ENCODE measurements around the gene MRPL36.

The MRPL36 gene

DNA sequence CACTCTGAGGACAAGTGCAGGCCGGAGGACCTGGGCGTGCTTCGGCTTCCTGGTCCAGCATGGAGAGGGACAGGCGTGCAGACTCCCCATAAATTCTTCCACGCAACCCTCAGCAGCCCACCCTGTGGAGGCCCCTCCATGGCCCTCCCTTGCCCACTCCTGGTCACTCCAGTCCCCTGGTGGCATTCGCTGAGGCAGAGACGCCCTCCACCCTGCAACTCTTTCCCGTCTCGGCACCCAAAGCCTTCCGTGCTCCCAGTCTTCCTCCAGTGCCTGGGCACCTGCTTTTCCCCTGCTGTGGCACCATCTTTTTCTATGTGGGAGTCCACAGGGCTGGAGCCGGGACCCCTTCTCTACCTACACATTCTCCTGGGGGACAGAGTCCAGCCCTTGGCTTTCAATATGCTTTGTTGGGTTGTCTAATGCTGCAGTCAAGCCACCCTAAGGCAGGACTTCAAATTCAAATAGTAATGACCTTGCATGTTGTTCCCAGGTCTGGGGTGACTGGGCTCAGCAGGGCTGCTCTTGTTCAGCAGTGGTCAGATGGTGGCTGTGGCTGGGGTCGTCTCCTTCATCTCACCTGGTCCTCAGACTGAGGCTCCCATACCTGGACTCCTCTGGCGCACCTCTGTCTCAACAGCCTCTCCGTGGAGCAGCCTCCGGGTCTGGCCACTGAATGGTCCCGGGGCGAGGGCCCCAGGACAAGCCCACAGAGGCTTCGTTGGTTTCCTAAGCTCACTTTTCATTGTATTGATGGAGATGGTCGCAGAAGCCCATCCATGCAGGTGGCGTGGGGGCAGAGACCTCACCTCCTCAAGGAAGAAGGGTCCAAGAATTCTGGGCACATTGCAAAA is 15.2 kb downstream of the MRPL36 start:
- no peak for FAIRE-seq
- no peak for TF ChIP-seq SPI1 (IDR thresholded peaks at IDR 0.05; ENCODE audit: low read depth, low read length)
- no peak for TF ChIP-seq POU2F2 (IDR thresholded peaks at IDR 0.05; ENCODE audit: low read depth, low read length)
- no peak for TF ChIP-seq POLR2AphosphoS5 (IDR thresholded peaks at IDR 0.05; ENCODE audit: low read depth, low read length)
- TF ChIP-seq TAF1 (IDR thresholded peaks at IDR 0.05; ENCODE audit: low read depth, low read length) = no peak
- no peak for TF ChIP-seq PAX5 (IDR thresholded peaks at IDR 0.05; ENCODE audit: insufficient read depth, low read length, severe bottlenecking)
- no peak for TF ChIP-seq POLR2A (IDR thresholded peaks at IDR 0.05; ENCODE audit: low read depth, low read length)

GRCh38 chr5:1783216-1783554 is 16.5 kb downstream of the MRPL36 start:
- TF ChIP-seq SPI1 (IDR thresholded peaks at IDR 0.05; ENCODE audit: low read depth, low read length) (no peak), POU2F2 (IDR thresholded peaks at IDR 0.05; ENCODE audit: low read depth, low read length) (no peak), PAX5 (IDR thresholded peaks at IDR 0.05; ENCODE audit: insufficient read depth, low read length, severe bottlenecking) (no peak), TAF1 (IDR thresholded peaks at IDR 0.05; ENCODE audit: low read depth, low read length) (no peak), POLR2AphosphoS5 (IDR thresholded peaks at IDR 0.05; ENCODE audit: low read depth, low read length) (no peak), POLR2A (IDR thresholded peaks at IDR 0.05; ENCODE audit: low read depth, low read length) (no peak)
- DNase-seq (ENCODE audit: insufficient read length, low spot score) (peak; percentile 47), FAIRE-seq (peak; percentile 13)

More for the DNA sequence above, 15.2 kb downstream of the MRPL36 start:
- DNase-seq (ENCODE audit: insufficient read length, low spot score) = no peak

GRCh38 chr5:1782385-1783215 is 17.0 kb downstream of the MRPL36 start:
- DNase-seq (ENCODE audit: insufficient read length, low spot score) = no peak
- peak; percentile 85 for FAIRE-seq
- no peak for TF ChIP-seq TAF1 (IDR thresholded peaks at IDR 0.05; ENCODE audit: low read depth, low read length)
- no peak for TF ChIP-seq POLR2A (IDR thresholded peaks at IDR 0.05; ENCODE audit: low read depth, low read length)
- TF ChIP-seq POU2F2 (IDR thresholded peaks at IDR 0.05; ENCODE audit: low read depth, low read length) = no peak
- TF ChIP-seq PAX5 (IDR thresholded peaks at IDR 0.05; ENCODE audit: insufficient read depth, low read length, severe bottlenecking) = no peak
- no peak for TF ChIP-seq SPI1 (IDR thresholded peaks at IDR 0.05; ENCODE audit: low read depth, low read length)
- no peak for TF ChIP-seq POLR2AphosphoS5 (IDR thresholded peaks at IDR 0.05; ENCODE audit: low read depth, low read length)

- no peak for TF ChIP-seq TAF1 (IDR thresholded peaks at IDR 0.05; ENCODE audit: low read depth, low read length)
- TF ChIP-seq POU2F2 (IDR thresholded peaks at IDR 0.05; ENCODE audit: low read depth, low read length) = no peak
- no peak for TF ChIP-seq PAX5 (IDR thresholded peaks at IDR 0.05; ENCODE audit: insufficient read depth, low read length, severe bottlenecking)
- DNase-seq (ENCODE audit: insufficient read length, low spot score) (no peak), FAIRE-seq (no peak)
Measured at GRCh38 chr5:1781726-1782384, 17.8 kb downstream of the MRPL36 start.

- no peak for FAIRE-seq
- no peak for DNase-seq (ENCODE audit: insufficient read length, low spot score)
- no peak for TF ChIP-seq POLR2A (IDR thresholded peaks at IDR 0.05; ENCODE audit: low read depth, low read length)
- no peak for TF ChIP-seq POU2F2 (IDR thresholded peaks at IDR 0.05; ENCODE audit: low read depth, low read length)
- no peak for TF ChIP-seq TAF1 (IDR thresholded peaks at IDR 0.05; ENCODE audit: low read depth, low read length)
- no peak for TF ChIP-seq SPI1 (IDR thresholded peaks at IDR 0.05; ENCODE audit: low read depth, low read length)
- no peak for TF ChIP-seq POLR2AphosphoS5 (IDR thresholded peaks at IDR 0.05; ENCODE audit: low read depth, low read length)
- no peak for TF ChIP-seq PAX5 (IDR thresholded peaks at IDR 0.05; ENCODE audit: insufficient read depth, low read length, severe bottlenecking)
Measured at GRCh38 chr5:1781107-1781506, 18.5 kb downstream of the MRPL36 start.

GRCh38 chr5:1780614-1780930 is 19.1 kb downstream of the MRPL36 start:
- FAIRE-seq (no peak), DNase-seq (ENCODE audit: insufficient read length, low spot score) (no peak)
- TF ChIP-seq PAX5 (IDR thresholded peaks at IDR 0.05; ENCODE audit: insufficient read depth, low read length, severe bottlenecking) = no peak
- TF ChIP-seq SPI1 (IDR thresholded peaks at IDR 0.05; ENCODE audit: low read depth, low read length) = no peak
- TF ChIP-seq POU2F2 (IDR thresholded peaks at IDR 0.05; ENCODE audit: low read depth, low read length) = no peak
- TF ChIP-seq POLR2AphosphoS5 (IDR thresholded peaks at IDR 0.05; ENCODE audit: low read depth, low read length) = no peak
- TF ChIP-seq TAF1 (IDR thresholded peaks at IDR 0.05; ENCODE audit: low read depth, low read length) = no peak
- TF ChIP-seq POLR2A (IDR thresholded peaks at IDR 0.05; ENCODE audit: low read depth, low read length) = no peak

DNA sequence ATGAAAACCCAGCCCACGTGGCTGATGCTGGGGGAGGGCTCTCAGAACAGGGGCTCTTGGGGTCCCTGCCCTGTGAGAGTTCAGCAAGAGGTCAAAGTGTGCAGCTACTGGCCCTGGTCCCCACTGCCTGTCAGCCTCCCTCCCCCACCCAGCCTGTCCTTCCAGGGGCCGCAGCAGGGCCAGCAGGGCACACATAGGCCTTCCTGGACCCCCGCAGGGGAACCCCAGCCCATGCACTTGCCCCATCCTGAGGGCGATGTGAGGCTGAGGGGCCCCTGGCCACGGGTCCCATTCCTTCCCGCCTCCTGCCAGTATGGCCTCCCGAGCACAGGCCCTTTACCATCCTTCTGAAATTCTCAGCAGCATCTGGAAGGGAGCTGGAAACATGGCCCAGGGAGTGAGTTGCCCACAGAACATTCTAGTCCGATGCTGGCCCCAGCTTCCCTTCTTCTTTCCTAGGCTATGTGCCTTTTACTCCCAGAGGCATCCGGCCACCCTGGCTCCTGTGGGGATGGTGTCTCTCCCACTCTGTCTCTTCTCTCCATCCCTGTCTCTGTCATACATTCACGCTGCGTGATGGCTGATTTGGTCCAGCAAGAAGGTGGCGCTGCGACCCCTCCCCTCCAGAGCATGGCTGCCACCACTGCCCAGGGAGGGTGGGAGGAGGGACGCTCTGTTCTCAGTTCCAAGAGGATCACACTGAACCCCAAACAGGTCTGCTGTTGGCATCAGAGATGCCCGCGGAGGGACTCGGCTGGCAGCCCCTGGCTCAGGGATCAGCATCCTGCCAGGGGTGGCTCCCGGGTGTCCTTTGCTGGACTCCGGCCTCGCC is 19.6 kb downstream of the MRPL36 start:
- no peak for FAIRE-seq
- DNase-seq (ENCODE audit: insufficient read length, low spot score) = no peak
- TF ChIP-seq SPI1 (IDR thresholded peaks at IDR 0.05; ENCODE audit: low read depth, low read length) (no peak), POU2F2 (IDR thresholded peaks at IDR 0.05; ENCODE audit: low read depth, low read length) (no peak), PAX5 (IDR thresholded peaks at IDR 0.05; ENCODE audit: insufficient read depth, low read length, severe bottlenecking) (no peak), POLR2A (IDR thresholded peaks at IDR 0.05; ENCODE audit: low read depth, low read length) (no peak), TAF1 (IDR thresholded peaks at IDR 0.05; ENCODE audit: low read depth, low read length) (no peak), POLR2AphosphoS5 (IDR thresholded peaks at IDR 0.05; ENCODE audit: low read depth, low read length) (no peak)

GRCh38 chr5:1779021-1779680 is 20.5 kb downstream of the MRPL36 start:
- no peak for TF ChIP-seq TAF1 (IDR thresholded peaks at IDR 0.05; ENCODE audit: low read depth, low read length)
- no peak for TF ChIP-seq POU2F2 (IDR thresholded peaks at IDR 0.05; ENCODE audit: low read depth, low read length)
- TF ChIP-seq SPI1 (IDR thresholded peaks at IDR 0.05; ENCODE audit: low read depth, low read length) = no peak
- TF ChIP-seq PAX5 (IDR thresholded peaks at IDR 0.05; ENCODE audit: insufficient read depth, low read length, severe bottlenecking) = no peak
- no peak for TF ChIP-seq POLR2A (IDR thresholded peaks at IDR 0.05; ENCODE audit: low read depth, low read length)
- TF ChIP-seq POLR2AphosphoS5 (IDR thresholded peaks at IDR 0.05; ENCODE audit: low read depth, low read length) = no peak
- DNase-seq (ENCODE audit: insufficient read length, low spot score) (no peak), FAIRE-seq (no peak)
